Stimulated activated CD8-positive, alpha-beta memory T cell treated with anti-CD3 and anti-CD28 coated beads, Interleukin-15, amount 100 ng/mL, for 1 hour (primary cell): Measurements from ENCODE around the gene PCSK7.
"Not testable (repeated sequence)": the region's sequence is repeated elsewhere in the genome, so short reads cannot be mapped to it uniquely, and the experiment has no call there.

Source experiments
- DNase-seq: peaks from one replicate; pipeline ENCODE4 v3.0.0-alpha.2; 2020; ENCODE audit warnings: low read depth

The PCSK7 gene

GRCh38 chr11:117198613-117199012, 33.3 kb downstream of the PCSK7 start:
- DNase-seq = no peak

DNA sequence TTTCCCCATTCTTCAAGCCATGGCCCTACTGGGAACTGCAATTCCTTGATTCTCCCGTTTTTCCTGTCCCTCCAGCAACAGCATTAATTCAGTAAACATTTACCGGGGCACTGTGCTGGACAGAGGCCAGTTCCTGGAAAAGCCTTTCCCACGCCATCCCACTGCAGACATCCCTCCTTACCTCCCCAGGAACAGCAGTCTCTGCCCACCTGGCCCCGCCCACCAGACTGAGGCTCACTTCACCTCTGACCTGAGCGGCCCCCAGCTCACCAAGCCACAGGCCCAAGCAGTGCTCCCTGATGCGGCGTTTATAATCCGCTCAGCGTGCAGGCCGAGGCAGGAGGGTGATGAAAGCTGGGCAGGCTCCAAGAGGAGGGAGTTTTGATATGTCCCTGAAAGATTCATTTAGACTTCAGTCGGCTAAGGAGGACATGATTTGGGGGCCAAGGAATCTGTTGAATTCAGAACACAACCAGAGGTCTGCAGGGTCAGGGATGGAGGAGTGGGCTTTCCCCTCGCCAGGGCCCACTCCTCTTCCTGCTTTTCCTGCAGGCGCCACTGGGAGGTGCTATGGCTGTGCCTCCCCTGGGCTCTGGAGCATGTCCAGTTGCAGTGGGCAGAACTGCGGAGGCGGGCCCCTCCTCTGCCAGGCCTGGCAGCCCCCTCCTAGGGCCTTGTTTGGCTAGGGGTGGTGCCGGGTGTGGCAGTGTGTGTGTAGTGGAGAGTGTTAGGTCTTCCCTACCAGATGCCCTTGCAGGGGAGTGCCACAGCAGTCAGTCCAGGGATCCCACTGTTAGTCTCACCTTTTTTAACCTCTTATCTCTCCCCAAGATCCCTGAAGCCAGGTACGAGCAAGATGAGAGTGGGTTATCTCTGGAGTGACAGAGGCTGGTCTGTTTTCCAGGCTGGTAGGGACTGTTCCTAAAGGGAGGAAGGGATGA, 34.1 kb downstream of the PCSK7 start:
- no peak for DNase-seq

- DNase-seq = no peak
Observed at GRCh38 chr11:117197006-117197405, 34.9 kb downstream of the PCSK7 start.

DNA sequence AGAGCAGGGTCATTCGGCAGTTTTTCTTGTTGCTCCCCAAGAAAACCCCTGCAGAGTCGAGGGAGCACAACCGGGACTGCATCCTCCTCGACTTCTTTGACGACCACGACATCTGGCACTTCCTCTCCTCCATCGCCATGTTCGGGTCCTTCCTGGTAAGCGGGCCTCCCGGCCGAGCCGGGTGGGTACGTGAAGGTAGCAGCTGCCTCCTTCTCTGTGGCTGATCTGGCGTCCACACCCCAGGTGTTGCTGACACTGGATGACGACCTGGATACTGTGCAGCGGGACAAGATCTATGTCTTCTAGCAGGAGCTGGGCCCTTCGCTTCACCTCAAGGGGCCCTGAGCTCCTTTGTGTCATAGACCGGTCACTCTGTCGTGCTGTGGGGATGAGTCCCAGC, 36.1 kb downstream of the PCSK7 start:
- DNase-seq = no peak

- DNase-seq = no peak
Observed at GRCh38 chr11:117195258-117195657, 36.6 kb downstream of the PCSK7 start.

DNA sequence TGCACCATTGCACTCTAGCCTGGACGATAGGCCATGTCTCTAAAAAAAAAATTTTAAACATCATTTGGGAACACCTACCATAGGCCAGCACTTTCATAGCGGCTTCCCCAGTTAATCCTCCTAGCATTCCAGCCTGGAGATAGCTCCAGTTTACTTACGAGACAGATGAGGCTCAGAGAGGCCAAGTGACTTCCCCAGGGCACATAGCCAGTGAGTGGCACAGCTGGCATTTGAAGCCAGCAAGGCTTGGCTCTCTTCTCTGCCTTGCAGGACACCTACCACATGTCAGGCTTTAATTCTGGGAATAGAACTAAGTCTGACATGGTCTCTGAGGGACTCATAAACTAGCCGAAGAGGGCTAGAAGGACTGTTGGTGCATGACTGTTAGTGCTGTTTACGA, 37.6 kb downstream of the PCSK7 start:
- DNase-seq = no peak

DNA sequence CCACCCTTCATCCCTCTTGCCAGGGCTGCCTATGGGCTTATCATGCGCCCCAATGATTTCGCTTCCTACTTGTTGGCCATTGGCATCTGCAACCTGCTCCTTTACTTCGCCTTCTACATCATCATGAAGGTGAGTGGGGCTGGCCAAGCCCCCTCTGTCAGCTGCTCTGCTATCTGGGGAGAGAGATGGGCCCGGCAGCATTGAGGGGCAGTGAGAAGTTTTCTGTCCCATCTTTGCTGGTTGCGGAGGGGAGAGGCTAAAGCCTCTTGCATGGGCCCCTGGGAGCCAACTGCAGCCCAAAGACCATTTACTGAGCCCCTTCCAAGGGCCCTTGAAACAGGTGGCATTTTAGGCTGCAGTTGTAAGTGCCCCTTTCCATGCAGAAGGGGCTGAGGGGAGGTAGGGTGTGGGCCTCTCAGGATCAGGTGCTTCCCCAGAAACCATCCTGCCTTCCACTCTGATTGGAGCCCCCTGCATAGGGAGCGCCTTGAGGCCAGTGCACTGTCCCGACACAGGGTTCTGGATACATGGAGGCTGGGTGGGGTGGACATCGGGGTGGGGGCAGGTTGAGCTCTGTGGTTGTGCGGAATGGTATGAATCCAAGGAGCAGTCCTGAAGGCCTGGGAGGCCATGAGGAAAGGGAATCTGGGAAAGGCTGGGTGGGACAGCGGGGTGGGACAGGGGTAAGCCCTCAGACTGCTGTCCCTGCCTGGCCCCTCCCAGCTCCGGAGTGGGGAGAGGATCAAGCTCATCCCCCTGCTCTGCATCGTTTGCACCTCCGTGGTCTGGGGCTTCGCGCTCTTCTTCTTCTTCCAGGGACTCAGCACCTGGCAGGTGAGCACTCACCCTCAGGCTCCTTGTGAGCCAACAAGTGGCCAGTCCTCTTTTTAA, 38.5 kb downstream of the PCSK7 start:
- no peak for DNase-seq

DNA sequence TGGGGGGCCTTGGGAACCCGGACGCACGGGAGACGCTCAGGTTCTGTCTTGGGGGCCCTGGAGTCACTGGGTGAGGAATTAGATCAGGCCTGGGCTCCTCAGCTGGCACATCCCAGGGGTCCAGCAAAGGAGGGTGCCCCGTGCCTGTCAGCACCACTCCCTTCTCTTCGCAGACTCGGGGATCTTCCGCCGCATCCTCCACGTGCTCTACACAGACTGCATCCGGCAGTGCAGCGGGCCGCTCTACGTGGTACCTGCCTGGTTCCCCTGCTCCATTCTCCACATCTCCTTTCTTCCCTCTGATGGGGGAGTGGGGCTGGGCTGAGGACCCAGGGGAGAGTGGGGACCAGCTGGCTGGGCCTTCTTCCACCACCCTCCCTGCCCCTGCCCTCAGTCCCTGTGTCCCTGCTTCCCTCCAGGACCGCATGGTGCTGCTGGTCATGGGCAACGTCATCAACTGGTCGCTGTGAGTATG, 39.4 kb downstream of the PCSK7 start:
- no peak for DNase-seq

DNA sequence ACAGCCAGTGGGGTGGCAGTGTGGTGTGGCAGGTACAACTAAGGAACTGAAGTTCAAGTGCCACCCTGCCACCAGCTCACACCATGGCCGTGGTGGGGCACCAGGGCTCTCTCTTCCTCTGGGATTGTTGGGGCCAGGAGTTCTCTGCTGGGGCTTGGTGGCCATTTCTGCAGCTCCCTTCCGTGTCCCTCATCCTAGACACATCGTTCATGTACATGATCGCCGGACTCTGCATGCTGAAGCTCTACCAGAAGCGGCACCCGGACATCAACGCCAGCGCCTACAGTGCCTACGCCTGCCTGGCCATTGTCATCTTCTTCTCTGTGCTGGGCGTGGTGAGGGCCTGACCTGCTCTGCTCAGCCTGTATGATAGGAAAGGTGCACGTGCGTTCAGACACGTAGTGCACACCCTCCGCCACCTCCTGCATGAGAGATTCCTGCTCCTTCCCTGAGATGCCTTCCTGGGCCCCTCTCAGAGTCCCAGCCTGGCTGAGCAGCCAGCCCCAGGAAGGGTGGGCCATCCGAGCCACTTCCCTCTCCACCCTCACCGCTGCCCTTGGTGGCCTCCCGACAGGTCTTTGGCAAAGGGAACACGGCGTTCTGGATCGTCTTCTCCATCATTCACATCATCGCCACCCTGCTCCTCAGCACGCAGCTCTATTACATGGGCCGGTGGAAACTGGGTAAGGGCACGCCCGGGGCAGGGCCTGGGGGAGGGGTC, 40.0 kb downstream of the PCSK7 start:
- no peak for DNase-seq

DNA sequence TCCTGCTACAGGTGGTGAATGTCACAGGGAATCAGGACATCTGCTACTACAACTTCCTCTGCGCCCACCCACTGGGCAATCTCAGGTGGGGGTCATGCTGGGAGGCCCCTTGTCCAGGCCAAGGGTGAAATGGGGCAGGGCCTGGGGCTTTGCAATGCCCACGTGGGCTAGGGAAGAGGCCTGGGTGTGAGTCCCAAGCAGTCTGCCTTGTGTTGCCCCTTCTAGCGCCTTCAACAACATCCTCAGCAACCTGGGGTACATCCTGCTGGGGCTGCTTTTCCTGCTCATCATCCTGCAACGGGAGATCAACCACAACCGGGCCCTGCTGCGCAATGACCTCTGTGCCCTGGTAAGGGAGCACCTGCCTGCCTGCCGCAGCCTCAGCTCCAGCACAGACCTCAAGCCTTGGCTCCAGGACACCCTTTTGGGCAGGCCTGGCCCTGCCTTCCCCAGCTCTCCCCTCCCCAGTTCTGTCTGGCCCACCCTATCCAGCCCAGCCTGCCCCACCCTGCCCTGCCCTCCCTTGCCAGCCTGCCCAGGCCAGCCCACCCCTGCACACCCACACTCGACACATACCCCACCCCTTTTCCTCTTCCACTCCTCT, 41.8 kb downstream of the PCSK7 start:
- no peak for DNase-seq

- no peak for DNase-seq
Observed at GRCh38 chr11:117189191-117189940, 42.5 kb downstream of the PCSK7 start.

- no peak for DNase-seq
Observed at GRCh38 chr11:117188620-117189081, 43.2 kb downstream of the PCSK7 start.

GRCh38 chr11:117187799-117188481, 43.9 kb downstream of the PCSK7 start:
- no peak for DNase-seq

GRCh38 chr11:117187428-117187798, 44.5 kb downstream of the PCSK7 start:
- no peak for DNase-seq

GRCh38 chr11:117187007-117187406, 44.9 kb downstream of the PCSK7 start:
- no peak for DNase-seq

GRCh38 chr11:117186431-117186761, 45.5 kb downstream of the PCSK7 start:
- DNase-seq = no peak

GRCh38 chr11:117185736-117186430, 46.0 kb downstream of the PCSK7 start:
- DNase-seq = no peak

DNA sequence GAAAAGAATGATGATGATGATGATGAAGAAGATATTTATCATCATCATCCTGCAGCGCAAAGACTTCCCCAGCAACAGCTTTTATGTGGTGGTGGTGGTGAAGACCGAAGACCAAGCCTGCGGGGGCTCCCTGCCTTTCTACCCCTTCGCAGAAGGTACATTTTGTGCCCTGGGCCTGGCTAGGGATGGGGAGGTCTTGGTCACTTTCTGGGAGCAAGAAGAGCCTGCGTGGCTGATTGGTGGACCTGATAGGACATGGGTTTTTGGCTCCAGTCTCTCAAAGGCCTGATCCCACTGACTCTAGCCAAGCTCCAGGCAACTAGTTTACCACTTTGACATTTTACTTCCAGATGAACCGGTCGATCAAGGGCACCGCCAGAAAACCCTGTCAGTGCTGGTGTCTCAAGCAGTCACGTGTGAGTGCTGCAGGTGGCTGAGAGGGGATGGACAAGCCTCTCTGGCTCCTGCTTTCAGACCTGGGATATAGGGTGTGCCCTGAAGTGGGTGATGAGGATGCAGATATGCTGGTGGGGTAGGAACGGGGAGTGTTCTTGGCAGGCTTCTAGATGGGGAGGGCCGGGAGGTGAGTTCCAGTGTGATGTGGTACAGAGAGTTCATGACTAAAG, 48.0 kb downstream of the PCSK7 start:
- no peak for DNase-seq

DNA sequence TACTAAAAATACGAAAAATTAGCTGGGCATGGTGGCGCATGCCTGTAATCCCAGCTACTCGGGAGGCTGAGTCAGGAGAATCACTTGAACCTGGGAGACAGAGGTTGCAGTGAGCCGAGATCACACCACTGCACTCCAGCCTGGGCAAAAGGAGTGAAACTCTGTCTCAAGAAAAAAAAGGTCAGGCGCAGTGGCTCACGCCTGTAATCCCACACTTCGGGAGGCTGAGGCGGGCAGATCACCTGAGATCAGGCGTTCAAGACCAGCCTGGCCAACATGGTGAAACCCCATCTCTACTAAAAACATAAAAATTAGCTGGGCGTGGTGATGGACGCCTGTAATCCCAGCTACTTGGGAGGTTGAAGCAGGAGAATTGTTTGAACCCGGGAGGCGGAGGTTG, 48.7 kb downstream of the PCSK7 start:
- not testable (repeated sequence) for DNase-seq
